HG02588 (cell line): ENCODE measurements around the gene CFAP54.

Experiments used
- ATAC-seq: cut with Tn5 transposase; IDR thresholded peaks from one replicate; pipeline ENCODE4 v1.9.1; 2021; ENCODE audit warnings: mild to moderate bottlenecking, moderate library complexity; ENCODE audit not compliant: unreplicated experiment

The CFAP54 gene

DNA sequence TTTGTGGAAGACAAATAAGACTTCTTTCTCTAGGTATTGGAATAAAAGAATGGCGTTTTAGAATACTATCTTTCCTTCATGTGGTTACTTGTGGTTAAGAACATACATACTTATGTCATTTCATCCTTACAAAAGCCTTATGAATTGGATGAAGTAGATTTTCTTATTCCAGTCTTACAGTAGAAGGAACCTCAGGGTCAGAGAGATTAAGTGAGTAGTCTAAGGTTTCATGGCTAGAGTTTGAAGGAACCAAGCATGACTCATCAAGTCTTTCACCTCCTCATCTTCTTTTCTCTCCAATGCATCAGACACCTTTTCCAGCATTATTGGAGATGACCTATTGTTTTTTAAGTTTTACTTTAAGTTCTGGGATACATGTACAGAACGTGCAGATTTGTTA, 324.8 kb downstream of the CFAP54 start:
- ATAC-seq: no peak

DNA sequence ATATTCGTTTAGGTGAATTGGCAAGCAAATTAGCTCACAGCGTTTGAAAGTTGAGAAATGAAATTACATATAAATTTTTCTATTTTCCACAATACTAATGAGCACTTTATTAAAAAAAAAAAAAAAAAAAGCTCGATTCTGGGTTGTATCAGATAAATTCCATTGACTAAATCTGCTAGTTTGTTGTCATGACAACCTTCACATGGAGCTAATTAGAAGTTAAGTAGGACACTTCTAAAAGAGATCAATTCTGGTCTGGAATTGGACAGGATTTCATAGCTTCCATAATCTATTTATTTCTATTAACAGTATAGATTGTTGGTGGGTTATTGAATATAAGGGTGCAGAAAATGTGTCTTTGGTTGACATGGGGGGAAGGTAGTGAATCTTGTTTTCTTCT, 332.2 kb downstream of the CFAP54 start:
- no peak for ATAC-seq

DNA sequence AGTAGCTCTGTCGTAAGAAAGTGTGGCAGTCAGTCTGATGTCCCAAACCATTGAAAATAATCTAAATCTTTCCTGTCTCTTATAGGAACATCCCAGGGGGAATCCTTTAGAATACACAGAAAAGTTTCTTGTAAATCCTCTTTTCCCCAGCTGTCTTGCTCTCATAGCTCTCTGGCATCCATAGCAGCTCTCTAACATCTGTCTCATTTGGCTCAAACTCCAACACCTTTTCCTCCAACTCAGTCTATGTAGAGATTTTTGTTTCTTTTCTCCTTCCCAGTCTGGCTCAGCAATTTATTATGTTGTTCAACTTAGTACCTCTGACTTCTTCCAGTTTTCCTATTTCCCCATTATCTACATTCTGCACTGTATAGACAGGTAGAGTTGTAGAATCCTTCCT, 333.3 kb downstream of the CFAP54 start:
- no peak for ATAC-seq

DNA sequence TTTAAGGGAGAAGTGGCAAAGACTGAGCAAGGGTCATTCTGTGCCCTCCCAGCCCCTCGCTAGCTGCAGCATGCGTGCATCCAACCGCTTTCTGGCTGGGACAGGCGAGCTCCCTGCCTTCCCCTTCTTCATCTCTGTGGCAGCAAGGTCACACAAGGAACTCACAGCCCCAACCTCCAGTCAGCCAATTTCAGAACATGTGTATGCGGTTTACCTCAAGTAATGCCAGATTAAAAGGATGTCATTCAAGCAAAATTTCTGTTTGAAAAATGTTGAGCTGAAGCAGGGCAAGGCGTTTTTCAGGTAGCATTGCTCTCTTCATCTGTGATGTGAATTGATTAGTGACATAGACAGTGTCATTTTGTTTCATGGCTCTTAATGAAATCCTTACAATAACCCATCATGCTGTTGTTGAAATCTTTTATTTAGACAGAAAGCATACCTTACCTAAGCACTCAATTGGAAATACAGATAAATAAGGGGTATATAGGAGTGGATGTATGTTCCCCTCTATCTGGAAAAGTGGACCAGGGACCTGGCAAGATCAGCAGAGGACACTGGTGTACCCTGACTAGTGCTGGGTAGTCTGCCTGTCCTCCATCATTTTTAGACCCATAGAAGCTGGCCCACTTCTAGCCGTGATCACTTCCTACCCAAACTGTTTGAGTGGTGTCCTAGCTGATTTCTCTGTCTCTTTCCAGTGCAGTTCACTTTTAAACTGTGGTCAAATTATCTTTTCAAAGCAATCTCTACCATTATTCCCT, 334.9 kb downstream of the CFAP54 start:
- ATAC-seq: no peak

DNA sequence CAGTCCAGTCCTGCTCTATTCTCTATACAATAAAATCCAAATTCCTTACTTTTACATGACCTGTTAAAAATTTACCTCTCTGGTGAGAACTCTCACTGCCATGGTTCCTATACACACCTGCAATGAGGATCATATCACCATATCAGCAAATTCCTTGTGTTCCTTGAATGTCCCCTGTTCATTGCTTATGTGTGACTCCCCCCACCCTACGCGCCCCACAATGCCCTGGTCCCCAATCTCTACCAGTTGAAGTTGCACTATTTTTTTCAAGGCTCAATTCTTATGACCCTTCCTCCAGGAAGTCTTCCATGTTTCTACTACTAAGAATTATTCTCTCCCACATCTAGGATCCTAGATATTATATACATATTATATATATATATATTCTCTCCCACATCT, 335.5 kb downstream of the CFAP54 start:
- no peak for ATAC-seq

DNA sequence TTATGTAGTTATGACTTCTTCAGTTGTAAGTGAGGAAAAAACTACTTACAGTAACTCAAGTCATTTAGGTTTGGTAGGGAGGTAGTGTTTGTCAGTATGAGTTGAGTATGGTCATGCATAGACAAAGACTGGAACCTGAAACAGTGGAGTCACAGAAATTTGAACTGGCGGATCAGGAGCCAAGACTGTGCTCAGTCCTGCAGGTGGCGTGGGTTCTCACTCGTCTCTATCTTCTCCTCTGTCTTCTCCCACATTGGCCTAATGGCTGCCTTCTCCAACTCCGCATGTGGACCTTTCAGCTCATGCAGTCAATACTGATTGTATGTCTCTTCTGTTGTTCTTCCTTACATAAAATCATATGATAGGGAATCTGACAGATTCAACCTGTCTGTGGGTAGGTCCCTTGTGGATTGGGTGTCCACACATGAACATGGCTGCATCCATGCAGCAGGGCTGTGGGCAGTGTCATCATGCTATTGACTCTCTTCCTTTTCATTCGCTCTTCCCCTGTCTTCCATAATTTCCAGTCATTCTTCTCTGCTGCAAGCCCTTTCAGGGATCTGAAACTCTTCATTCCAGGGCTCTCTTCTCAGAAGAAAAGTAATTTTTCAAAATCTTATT, 338.9 kb downstream of the CFAP54 start:
- ATAC-seq: no peak

DNA sequence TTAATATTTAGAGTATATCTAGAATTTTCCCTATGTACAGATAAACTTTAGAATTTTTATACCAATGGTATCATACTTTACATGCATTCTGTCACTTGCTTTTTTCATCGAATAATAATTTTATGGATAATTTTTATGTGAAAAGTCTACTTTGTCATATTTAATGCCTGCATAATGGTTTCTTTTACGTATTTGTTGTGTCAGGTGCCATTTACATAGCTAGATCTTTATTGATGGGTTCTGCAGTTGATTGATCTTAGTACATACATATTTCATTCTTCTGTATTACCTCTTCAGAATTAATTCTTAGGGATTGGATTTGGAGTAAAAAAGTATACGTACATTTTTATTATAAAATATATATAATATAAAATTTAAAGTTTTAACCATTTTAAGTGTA, 340.0 kb downstream of the CFAP54 start:
- no peak for ATAC-seq

DNA sequence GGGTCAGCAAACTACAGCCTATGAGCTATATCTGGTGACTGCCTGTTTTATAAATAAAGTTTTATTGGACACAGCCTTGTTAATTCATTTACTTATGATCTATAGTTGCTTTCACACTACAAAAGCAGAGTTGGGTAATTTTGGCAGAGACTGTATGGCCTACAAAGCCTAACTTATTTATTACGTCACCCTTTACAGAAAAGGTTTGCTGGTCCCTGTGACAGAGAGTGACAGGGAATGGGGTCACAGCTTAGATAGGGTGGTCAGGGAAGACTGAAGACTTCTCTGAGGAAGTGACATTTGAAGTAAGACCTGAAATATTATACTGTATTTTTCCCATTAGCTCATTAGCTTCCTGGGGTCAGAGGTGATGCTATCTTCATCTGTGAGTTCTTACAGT, 342.0 kb downstream of the CFAP54 start:
- no peak for ATAC-seq

DNA sequence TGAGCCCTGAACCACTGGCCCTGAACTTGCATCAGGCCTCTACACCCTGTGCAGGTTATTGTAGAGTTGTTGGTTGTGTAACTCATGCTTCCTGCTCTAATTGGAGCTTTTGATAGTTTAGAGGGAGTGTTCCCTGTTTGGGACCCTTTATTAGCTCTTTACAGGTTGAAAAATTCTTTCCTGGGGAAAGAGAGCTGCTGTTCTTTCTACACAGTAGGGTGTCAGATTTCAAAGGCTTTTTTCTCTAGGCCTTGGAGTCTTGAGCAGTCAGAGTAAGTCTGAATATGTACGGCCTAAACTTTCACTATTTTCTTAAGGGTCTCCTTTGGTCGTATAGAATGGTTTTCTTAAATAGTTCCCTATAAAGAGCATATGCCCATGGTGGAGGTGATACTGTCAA, 356.9 kb downstream of the CFAP54 start:
- ATAC-seq: no peak

DNA sequence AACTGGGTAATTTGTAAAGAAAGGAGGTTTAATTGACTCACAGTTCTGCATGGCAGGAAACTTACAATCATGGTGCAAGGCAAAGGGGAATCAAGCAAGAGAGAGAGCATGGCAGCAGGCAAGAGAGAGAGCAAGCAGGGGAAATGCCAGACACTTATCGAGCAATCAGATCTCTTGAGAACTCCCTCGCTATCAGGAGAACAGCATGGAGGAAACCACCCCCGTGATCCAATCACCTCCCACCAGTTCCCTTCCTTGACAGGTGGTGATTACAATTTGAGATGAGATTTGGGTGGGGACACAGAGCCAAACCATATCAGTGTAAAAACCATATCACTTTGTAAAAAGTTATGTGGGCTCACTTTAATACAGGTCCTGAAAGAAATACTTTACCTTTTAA, 361.3 kb downstream of the CFAP54 start:
- ATAC-seq: no peak

DNA sequence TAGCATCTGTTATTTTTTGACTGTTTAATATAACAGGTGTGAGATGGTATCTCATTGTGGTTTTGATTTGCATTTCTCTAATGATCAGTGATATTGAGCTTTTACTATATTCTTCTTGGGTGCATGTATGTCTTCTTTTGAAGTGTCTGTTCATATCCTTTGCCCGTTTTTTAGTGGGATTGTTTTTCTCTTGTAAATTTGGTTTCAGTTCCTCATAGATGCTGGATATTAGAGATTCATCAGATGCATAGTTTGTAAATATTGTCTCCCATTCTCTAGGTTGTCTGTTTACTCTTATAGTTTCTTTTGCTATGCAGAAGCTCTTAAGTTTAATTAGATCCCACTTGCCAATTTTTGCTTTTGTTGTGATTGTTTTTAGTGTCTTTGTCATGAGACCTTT, 368.8 kb downstream of the CFAP54 start:
- ATAC-seq: no peak

DNA sequence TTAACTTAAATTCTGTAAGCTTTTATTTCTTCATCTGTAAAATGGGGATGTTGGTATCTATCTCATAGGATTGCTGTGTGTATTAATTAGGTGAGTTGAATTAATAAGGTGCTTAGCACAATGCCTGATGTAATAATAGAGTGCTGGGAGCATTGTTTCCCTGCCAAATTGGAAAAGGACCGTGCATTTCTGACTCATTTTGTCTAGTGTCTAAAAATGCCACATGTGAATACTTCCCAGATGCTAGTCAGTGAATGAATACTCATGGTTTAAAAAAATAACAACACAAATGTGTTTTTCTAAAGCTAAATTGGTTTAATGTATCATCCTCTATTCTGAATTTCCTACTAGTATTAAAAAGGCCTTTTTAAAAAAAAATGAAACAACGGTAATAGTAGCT, 372.3 kb downstream of the CFAP54 start:
- no peak for ATAC-seq

DNA sequence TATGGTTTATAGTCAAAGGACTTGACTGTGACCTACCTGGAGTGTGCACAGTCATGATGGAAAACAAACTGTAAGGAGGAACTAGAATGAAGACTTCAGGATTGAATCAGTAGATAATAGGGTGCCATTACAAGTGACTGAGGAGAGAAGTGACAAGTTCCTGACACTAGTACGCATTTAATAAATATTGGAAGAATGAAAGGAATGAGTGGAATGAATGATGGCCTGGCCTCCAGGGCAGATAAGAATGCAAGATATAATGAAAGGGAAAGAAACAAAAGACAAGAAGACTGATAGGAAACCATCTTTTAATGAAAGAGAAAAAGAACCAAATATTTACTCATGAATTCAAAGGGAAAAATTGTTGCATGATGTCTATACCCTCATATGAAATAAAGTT, 372.9 kb downstream of the CFAP54 start:
- no peak for ATAC-seq

DNA sequence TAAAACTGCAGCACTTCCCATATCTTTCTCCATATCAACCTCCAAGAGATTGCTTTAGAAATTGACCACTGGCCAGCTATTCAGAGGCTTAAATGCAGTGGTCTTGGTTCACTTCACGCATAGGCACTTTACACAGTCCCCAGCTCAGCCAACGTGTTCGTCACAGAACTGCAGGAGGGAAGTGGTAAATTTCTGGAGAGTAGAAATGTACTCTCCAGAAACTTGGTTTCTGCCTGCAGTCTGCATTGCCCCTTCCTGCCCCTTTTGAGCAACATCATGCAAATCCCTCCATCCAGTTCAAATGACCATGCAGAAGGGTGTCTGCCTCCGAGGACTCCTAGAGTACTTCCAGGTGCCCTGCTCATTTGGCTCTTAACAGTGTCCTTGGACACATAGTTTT, 375.0 kb downstream of the CFAP54 start:
- no peak for ATAC-seq

DNA sequence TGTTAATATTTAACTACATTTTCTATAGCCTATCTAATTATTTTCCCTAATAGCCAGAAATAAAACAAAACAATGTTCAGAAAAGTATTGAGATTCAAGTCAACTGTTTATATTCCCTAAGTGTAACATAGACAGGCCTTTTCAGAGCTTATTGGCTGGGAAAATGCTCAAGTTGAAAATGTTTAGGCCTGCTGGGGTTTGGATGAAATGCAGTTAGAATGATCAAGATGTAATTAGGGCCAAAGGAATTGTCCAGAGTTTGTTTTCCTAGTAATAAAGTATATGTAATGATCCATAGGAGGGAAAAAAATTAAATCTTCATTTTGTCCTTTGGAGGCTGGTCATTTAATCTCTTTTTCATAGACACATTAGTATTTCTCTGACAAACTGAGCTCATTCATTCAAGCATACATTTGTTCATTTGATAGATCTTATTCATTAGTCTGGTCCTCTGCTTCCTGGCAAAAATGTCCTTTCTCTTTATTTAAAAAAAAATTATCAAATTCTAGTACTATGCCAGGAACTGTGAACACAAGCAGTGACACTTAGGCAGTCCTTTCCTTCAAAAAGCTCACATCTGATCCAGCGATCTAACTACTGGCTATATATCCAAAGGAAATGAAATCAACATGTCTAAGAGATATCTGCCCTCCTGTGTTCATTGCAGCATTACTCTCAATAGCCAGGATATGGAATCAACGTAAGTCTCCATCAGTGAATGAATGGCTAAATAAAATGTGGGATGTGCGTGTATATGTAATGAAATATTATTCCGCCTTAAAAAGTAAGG, 377.6 kb downstream of the CFAP54 start:
- no peak for ATAC-seq

DNA sequence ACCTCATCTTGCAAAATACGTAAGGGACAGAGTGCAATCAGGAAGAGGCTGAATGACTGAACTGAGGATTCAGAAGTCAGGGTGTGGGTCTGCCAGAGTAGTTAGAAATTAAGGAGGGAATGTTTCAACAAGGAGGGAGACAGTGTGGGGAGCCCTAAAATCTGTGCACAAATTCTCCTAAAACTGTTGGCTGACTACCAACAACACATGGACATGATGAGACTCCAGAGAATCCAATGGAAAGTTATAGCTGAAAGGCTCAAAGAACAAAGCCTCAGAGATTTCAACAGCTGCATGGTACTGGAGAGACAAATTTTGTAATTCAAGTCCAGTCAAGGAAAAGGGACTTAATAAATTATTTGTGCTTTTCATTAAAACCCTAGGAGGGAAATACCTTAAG, 381.6 kb downstream of the CFAP54 start:
- no peak for ATAC-seq

DNA sequence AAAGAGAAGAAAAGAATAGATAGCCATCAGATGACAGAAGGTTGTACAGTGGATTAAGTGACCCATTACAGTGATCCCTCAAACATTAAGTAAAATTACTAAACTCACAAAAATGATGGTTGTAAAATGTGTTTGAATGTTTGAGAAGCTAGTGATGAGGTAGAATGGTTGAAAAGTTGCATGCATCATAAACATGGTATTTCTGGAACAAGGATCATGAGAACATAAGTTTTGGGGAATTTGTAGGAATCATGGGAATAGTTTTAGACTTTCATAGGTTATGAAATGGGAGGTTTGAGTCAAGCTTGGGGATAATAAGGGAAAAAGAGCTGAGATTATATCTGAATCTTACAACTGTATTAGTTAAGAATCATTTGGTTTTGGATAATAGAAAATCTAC, 383.6 kb downstream of the CFAP54 start:
- ATAC-seq: no peak

DNA sequence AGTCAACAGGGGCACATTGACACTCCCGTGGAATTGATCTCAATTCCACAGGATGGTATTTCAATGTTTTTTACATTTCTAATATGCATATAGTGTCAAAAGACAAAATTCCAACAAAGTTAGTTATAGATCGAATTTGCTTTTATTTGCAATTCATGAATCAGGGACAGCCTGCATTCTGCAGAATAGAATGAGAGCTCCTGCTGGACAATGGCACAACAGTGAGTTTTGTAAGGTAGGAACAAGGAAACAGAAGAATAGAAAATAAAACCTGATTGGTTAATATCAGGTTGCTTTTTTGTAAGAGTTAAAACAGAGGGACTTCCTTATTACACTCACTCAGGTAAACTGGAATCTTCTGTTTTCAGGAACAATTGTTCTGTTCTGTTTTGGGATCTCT, 384.8 kb downstream of the CFAP54 start:
- ATAC-seq: no peak

DNA sequence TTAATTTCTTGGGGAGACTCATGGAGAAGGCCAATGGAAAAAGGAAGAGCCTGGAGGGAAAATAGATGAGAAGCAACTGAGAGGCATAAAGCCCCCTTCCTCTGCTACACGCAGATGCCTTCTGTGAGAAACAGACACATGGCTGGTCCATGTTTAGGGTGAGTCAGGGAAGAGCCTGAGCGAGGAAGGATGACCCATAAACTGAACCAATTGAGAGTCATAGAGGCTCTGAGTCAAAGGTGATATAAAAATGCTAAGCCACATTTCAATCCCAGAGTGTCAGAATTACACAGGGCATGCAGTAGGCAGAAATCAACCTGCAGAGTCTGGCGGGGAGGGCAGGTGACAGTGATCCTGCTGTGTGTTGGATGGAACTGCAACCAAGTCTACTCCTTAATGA, 387.6 kb downstream of the CFAP54 start:
- no peak for ATAC-seq

DNA sequence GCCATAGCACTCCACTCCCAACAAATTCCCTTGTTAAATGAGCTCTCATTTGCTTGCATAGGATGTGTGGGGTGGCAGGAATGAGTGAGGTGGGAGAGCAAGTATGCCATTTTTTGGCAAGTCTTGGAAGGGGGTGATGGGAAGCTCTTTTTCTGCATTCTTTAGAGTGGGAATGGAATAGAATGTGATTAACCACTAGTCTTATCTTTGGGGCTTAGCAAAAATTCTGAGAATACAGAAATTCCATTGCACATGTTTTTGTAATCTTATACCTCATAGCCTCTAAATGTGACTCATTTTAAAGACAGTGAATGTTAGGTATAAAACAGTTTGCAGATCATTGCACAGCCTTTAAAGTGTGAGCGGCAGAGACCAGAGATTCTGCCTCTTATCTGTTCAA, 389.3 kb downstream of the CFAP54 start:
- no peak for ATAC-seq

DNA sequence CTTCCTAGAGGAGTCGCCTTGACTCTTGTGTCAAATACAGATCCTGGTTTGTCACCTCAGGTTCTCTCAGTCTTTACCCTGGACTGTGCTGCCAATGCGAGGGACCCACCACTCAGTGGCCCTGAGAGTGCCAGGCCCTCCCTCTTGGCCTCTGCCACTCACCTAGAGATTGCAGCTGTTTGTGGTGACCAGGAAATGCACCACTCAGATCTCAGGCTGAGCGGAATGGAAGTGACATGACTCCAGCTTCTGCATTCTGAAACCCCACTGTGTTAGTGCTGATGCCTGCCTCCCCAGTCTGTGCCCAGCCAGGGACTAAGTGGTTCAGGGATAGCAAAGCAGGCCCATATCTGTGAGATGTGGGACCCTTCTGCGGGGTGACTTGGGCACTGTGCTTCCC, 389.9 kb downstream of the CFAP54 start:
- ATAC-seq: no peak

DNA sequence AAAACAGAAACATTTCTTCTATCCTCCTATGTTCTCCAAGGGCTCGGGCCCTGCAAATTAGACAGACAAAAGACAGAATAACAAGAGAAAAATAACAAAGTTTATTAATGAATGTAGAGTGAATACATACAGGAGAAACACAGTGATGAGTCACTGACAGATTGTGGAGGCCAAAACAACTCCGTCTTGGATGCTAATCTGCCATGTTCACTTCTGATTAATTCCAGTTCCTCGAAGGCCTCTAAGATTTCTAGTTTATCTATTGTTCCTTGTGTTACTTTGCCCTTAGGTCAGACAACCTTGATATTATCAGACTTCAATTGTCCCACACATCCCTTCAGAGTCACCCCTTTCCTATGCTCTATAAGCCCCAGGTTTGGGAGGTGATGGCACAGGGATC, 390.8 kb downstream of the CFAP54 start:
- no peak for ATAC-seq
